T-cell (primary cell): ENCODE data around the gene SYNRG. TPM values are rescaled to one million over a fixed set of nuclear protein-coding genes. Genes with fewer than 3 reads are reported as not detected.

Source experiments
- ATAC-seq, 4 experiments: fragments of 200-7000 bp in 3 of 4; fragments of 150-1000 bp in 1 of 4; cut with Tn5 transposase; replicated peaks in 1 of 4; 1 replicate in 3 of 4; 2 replicates in 1 of 4; pipeline ENCODE4 v1.10.0; 2021; ENCODE audit warnings: moderate library complexity in 3 of 4, mild to moderate bottlenecking in 2 of 4, moderate number of reproducible peaks in 1 of 4
- CTCF ChIA-PET, 2 donors: fragments of 300-600 bp; sonication (Branson Sonifier 250); formaldehyde crosslinking; loops; one replicate each; lab custom pipeline; 2022; ENCODE audit warnings: antibody characterized with exemption in 2 of 2; lab: Charles Lee
- POLR2A ChIA-PET, 2 donors: fragments of 300-600 bp; sonication (Branson Sonifier 250); formaldehyde crosslinking; loops; one replicate each; lab custom pipeline; 2022; ENCODE audit warnings: antibody characterized with exemption in 2 of 2; lab: Charles Lee
- DNase-seq, 35 experiments: peaks; one replicate each; pipeline versions ENCODE4 v3.0.0 to v3.0.0-alpha.2; 2013 to 2023
- H3K27ac ChIP-seq: one replicate; pipeline ENCODE4 v1.5.1; 2013; ENCODE audit warnings: low read length
- H3K27me3 ChIP-seq, 2 experiments: replicated peaks in 1 of 2; 1 replicate in 1 of 2; 2 replicates in 1 of 2; pipeline versions ENCODE4 v1.6.1 to v1.7.0; 2013; ENCODE audit warnings: low read length in 1 of 2, mixed read lengths in 1 of 2; ENCODE audit not compliant: control insufficient read depth in 2 of 2, insufficient read depth in 2 of 2; ENCODE audit errors: extremely low read depth in 1 of 2
- H3K36me3 ChIP-seq, 2 donors: 1 replicate in 1 of 2; 2 replicates in 1 of 2; pipeline versions ENCODE4 v1.6.1 to v1.7.0; 2013; ENCODE audit warnings: low read length in 1 of 2; ENCODE audit not compliant: control insufficient read depth in 2 of 2, insufficient read depth in 1 of 2; ENCODE audit errors: extremely low read depth in 1 of 2
- H3K4me1 ChIP-seq, 2 experiments: 1 replicate in 1 of 2; 2 replicates in 1 of 2; pipeline versions ENCODE4 v1.6.1 to v1.7.0; 2013; ENCODE audit warnings: low read length in 2 of 2, mixed read lengths in 1 of 2; ENCODE audit not compliant: insufficient read depth in 2 of 2, control insufficient read depth in 1 of 2; ENCODE audit errors: extremely low read depth in 1 of 2
- H3K4me3 ChIP-seq, 2 donors: 1 replicate in 1 of 2; 2 replicates in 1 of 2; pipeline versions ENCODE4 v1.5.1 to v1.7.0; 2013; ENCODE audit warnings: mild to moderate bottlenecking in 2 of 2, low read length in 1 of 2, moderate library complexity in 1 of 2; ENCODE audit not compliant: control insufficient read depth in 1 of 2; ENCODE audit errors: extremely low read depth in 1 of 2
- H3K9me3 ChIP-seq: 2 replicates; pipeline ENCODE4 v1.7.0; 2013
- H3K27ac Mint-ChIP-seq, 2 donors: one replicate each; pipeline ENCODE4 v1.8.0; 2020 to 2021; ENCODE audit warnings: mild to moderate bottlenecking in 2 of 2, mixed read lengths in 2 of 2
- H3K27me3 Mint-ChIP-seq, 2 donors: one replicate each; pipeline ENCODE4 v1.8.0; 2021 to 2022; ENCODE audit warnings: mixed read lengths in 2 of 2
- H3K36me3 Mint-ChIP-seq: one replicate; pipeline ENCODE4 v1.8.0; 2021; ENCODE audit warnings: mixed read lengths
- H3K4me1 Mint-ChIP-seq, 3 donors: one replicate each; pipeline ENCODE4 v1.8.0; 2020 to 2022; ENCODE audit warnings: mixed read lengths in 3 of 3, mild to moderate bottlenecking in 1 of 3
- H3K4me3 Mint-ChIP-seq, 3 donors: one replicate each; pipeline ENCODE4 v1.8.0; 2020 to 2022; ENCODE audit warnings: mild to moderate bottlenecking in 3 of 3, mixed read lengths in 3 of 3, moderate library complexity in 3 of 3
- H3K9me3 Mint-ChIP-seq, 3 donors: one replicate each; pipeline ENCODE4 v1.8.0; 2020 to 2022; ENCODE audit warnings: mixed read lengths in 3 of 3
- WGBS: methylation state at CpG from one replicate; pipeline ENCODE4 v1.1.5; 2013; ENCODE audit warnings: missing lambda C conversion rate; ENCODE audit not compliant: insufficient coverage; 5-methylcytosine and 5-hydroxymethylcytosine counted together
- total RNA-seq, 35 experiments: library from RNA in 6 of 35; stranded (reverse) in 6 of 35; fragments of 120-200 nt in 1 of 35; gene quantifications; one replicate each; pipeline versions ENCODE4 v1.2.1 to v1.2.4 and lab custom pipeline; 2013 to 2026

The SYNRG gene
- total RNA-seq, 5 donors from 2014 or later (not counting 1 experiment from before 2014, with no cell fraction given), result 103 to 118 (median 113) TPM

- WGBS, result 80% methylated on average over 1 of the region's 5 CpGs
- no peak for ATAC-seq
Observed at GRCh38 chr17:37483311-37484039, 125.7 kb downstream of the SYNRG start.

DNA sequence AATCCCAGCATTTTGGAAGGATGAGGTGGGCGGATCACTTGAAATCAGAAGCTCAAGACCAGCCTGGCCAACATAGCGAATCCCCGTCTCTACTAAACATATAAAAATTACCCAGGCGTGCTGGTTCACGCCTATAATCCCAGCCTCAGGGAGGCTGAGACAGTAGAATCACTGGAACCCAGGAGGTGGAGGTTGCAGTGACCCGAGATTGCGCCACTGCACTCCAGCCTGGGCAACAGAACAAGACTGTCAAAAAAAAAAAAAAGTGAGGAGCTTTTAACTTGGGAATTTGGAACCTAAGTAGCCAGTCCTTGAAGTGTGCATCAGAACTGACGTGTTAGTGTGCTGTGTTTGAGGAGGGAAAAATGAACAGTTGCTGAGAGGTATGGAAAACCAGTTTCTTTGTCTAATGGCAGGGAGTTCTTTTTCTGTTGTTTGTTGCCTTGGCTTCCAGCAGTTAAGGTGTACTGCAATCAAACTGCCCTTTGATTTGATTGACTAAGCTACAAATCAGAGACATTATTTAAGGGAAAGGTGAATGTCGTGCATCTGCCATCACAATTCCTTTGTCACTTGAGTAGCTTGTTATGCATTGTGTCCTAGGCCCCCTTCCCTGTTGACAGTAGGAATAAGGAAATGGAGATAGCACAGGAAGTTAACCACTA is 128.1 kb downstream of the SYNRG start:
- Mint-ChIP-seq H3K36me3 (peaks cover 27% of the 10 kb centered on the region), H3K9me3 (no peaks in the 10 kb centered on the region), H3K4me1 (no peaks in the 10 kb centered on the region), H3K27ac (no peak overlapping the region), H3K27me3 (no peaks in the 10 kb centered on the region), H3K4me3 (no peak overlapping the region)
- no peak overlapping the region for H3K27ac ChIP-seq
- ChIA-PET CTCF (no interaction called here), POLR2A (interaction anchor here in 1 of 2 donors (0.6 kb wide), 1 partner anchor 13 kb away, joined by 3 read pairs; no protein-coding TSS in a partner anchor)
- no peaks in the 10 kb centered on the region for H3K4me1 ChIP-seq
- no peaks in the 10 kb centered on the region for H3K27me3 ChIP-seq
- H3K9me3 ChIP-seq, result no peaks in the 10 kb centered on the region
- DNase-seq (no peak), ATAC-seq (no peak)
- peaks cover 4 to 28% of the 10 kb centered on the region in 2 donors for H3K36me3 ChIP-seq
- 96% methylated on average over 3 of the region's 9 CpGs for WGBS
- H3K4me3 ChIP-seq, result no peak overlapping the region

More at GRCh38 chr17:37483311-37484039, 125.7 kb downstream of the SYNRG start:
- Histone ChIP-seq H3K4me3 (no peak overlapping the region), H3K36me3 (peaks cover 0 to 8% of the 10 kb centered on the region in 2 donors), H3K27me3 (no peaks in the 10 kb centered on the region), H3K27ac (no peak overlapping the region), H3K4me1 (peaks cover 2% of the 10 kb centered on the region in 2 experiments), H3K9me3 (no peaks in the 10 kb centered on the region)
- Mint-ChIP-seq H3K27ac (no peak overlapping the region), H3K9me3 (no peaks in the 10 kb centered on the region), H3K4me1 (peaks cover 6% of the 10 kb centered on the region in 3 donors), H3K27me3 (no peaks in the 10 kb centered on the region), H3K4me3 (no peak overlapping the region), H3K36me3 (peaks cover 10% of the 10 kb centered on the region)
- ChIA-PET POLR2A (no interaction called here), CTCF (no interaction called here)
- DNase-seq, result no peak

- H3K4me1 Mint-ChIP-seq, result no peaks in the 10 kb centered on the region
- Histone ChIP-seq H3K4me3 (no peak overlapping the region), H3K9me3 (no peaks in the 10 kb centered on the region), H3K4me1 (no peaks in the 10 kb centered on the region), H3K36me3 (peaks cover 7 to 35% of the 10 kb centered on the region in 2 donors), H3K27me3 (no peaks in the 10 kb centered on the region), H3K27ac (no peak overlapping the region)
- H3K36me3 Mint-ChIP-seq, result peaks cover 33% of the 10 kb centered on the region
- ChIA-PET POLR2A (no interaction called here), CTCF (no interaction called here)
- 100% methylated on average over 1 of the region's 2 CpGs for WGBS
- DNase-seq, result no peak
- H3K4me3 Mint-ChIP-seq, result no peak overlapping the region
- ATAC-seq, result no peak
- no peaks in the 10 kb centered on the region for H3K9me3 Mint-ChIP-seq
- no peak overlapping the region for H3K27ac Mint-ChIP-seq
- H3K27me3 Mint-ChIP-seq, result no peaks in the 10 kb centered on the region
Observed at GRCh38 chr17:37480427-37480826, 128.8 kb downstream of the SYNRG start.

GRCh38 chr17:37479025-37479424 is 130.2 kb downstream of the SYNRG start:
- peaks cover 37% of the 10 kb centered on the region for H3K36me3 Mint-ChIP-seq
- peak overlapping the region in 1 of 2 donors; percentile 6 for H3K27ac Mint-ChIP-seq
- Histone ChIP-seq H3K9me3 (no peaks in the 10 kb centered on the region), H3K4me1 (no peaks in the 10 kb centered on the region), H3K4me3 (no peak overlapping the region), H3K36me3 (peaks cover 7 to 46% of the 10 kb centered on the region in 2 donors), H3K27me3 (no peaks in the 10 kb centered on the region), H3K27ac (no peak overlapping the region)
- ChIA-PET POLR2A (no interaction called here), CTCF (no interaction called here)
- no peaks in the 10 kb centered on the region for H3K4me1 Mint-ChIP-seq
- no peak for ATAC-seq
- no peak for DNase-seq
- H3K4me3 Mint-ChIP-seq, result no peak overlapping the region
- WGBS, result 80% methylated on average over 1 of the region's 1 CpG
- no peaks in the 10 kb centered on the region for H3K27me3 Mint-ChIP-seq
- H3K9me3 Mint-ChIP-seq, result no peaks in the 10 kb centered on the region

GRCh38 chr17:37478187-37478586 is 131.0 kb downstream of the SYNRG start:
- 80% methylated on average over 1 of the region's 2 CpGs for WGBS
- Histone ChIP-seq H3K4me3 (no peak overlapping the region), H3K27ac (no peak overlapping the region), H3K4me1 (no peaks in the 10 kb centered on the region), H3K36me3 (peaks cover 7 to 54% of the 10 kb centered on the region in 2 donors), H3K27me3 (no peaks in the 10 kb centered on the region), H3K9me3 (no peaks in the 10 kb centered on the region)
- Mint-ChIP-seq H3K27ac (no peak overlapping the region), H3K27me3 (no peaks in the 10 kb centered on the region), H3K9me3 (no peaks in the 10 kb centered on the region), H3K4me1 (no peaks in the 10 kb centered on the region), H3K4me3 (no peak overlapping the region), H3K36me3 (peaks cover 44% of the 10 kb centered on the region)
- CTCF ChIA-PET, result no interaction called here
- DNase-seq (no peak), ATAC-seq (no peak)
- POLR2A ChIA-PET, result no interaction called here

DNA sequence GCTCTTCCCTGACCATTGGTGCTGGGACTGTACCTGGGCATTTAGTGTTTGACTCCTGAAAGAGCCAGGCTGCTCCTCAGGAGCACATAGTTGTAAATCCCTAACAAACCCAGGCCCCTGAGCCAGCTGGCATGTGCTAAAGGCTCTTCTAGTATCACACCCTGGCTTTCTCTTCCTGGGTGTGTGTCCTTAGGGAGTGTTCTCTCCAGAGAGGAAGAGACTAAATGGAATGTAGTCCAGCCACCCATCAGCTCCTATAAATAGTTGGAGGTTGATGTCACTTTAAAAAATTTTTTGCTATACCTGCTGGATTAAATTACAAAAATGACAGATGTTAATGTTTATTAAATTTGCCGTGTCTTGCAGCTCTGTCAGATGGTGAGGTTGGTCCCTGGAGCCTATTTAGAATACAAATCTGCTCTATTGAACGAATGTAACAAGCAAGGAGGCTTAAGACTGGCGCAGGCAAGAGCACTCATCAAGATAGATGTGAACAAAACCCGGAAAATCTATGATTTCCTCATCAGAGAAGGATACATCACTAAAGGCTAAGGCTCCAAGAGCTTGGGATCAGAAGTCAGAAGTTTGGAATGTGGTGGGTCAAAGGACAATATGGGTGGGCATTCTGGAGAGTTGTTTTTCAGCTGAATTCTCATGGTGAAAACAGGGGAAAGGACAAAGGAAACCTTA is 132.6 kb downstream of the SYNRG start:
- ATAC-seq (no peak), DNase-seq (no peak)
- WGBS, result 100% methylated on average over 1 of the region's 4 CpGs
- Histone ChIP-seq H3K27me3 (no peaks in the 10 kb centered on the region), H3K9me3 (no peaks in the 10 kb centered on the region), H3K36me3 (peaks cover 8 to 58% of the 10 kb centered on the region in 2 donors), H3K27ac (no peak overlapping the region), H3K4me3 (no peak overlapping the region), H3K4me1 (no peaks in the 10 kb centered on the region)
- ChIA-PET POLR2A (interaction anchor here in 1 of 2 donors (0.5 kb wide), 1 partner anchor 19 kb away, joined by 4 read pairs; no protein-coding TSS in a partner anchor), CTCF (no interaction called here)
- no peak overlapping the region for H3K27ac Mint-ChIP-seq
- H3K27me3 Mint-ChIP-seq, result no peaks in the 10 kb centered on the region
- peaks cover 51% of the 10 kb centered on the region for H3K36me3 Mint-ChIP-seq
- H3K4me3 Mint-ChIP-seq, result no peak overlapping the region
- no peaks in the 10 kb centered on the region for H3K4me1 Mint-ChIP-seq
- H3K9me3 Mint-ChIP-seq, result no peaks in the 10 kb centered on the region
